OCI-LY7 (cell line): ENCODE data around the gene PCDH10. TPM values are rescaled to one million over a fixed set of nuclear protein-coding genes. Genes with fewer than 3 reads are reported as not detected.

Experiments
- BruUV-seq: library from RNA; stranded (reverse); fragments of 400-500 nt; replicated peaks from 2 replicates; lab custom pipeline; 2021; lab: Mats Ljungman, UMichigan
- CTCF ChIA-PET: fragments of 300-600 bp; sonication (Branson Sonifier 250); formaldehyde crosslinking; loops from one replicate; lab custom pipeline; 2022; ENCODE audit warnings: antibody characterized with exemption; ENCODE audit not compliant: unreplicated experiment; lab: Charles Lee
- POLR2A ChIA-PET: fragments of 300-600 bp; sonication (Branson Sonifier 250); formaldehyde crosslinking; loops from one replicate; lab custom pipeline; 2022; ENCODE audit warnings: antibody characterized with exemption; lab: Charles Lee
- DNase-seq: peaks from one replicate; pipeline ENCODE4 v3.0.0-alpha.2; 2015; ENCODE audit warnings: low spot score
- H2AFZ ChIP-seq: fragments of 200-600 bp; sonication (generic), shearing (Covaris generic); 2 replicates; pipeline ENCODE4 v1.6.1; 2014; ENCODE audit warnings: mild to moderate bottlenecking, antibody characterized with exemption, low read length, moderate library complexity
- H3K27ac ChIP-seq: fragments of 200-600 bp; sonication (generic); 2 replicates; pipeline ENCODE4 v1.5.1; 2014; ENCODE audit warnings: mixed run types, low read depth, mild to moderate bottlenecking, moderate library complexity, low read length, inconsistent platforms; ENCODE audit not compliant: poor library complexity, severe bottlenecking
- H3K36me3 ChIP-seq: fragments of 200-600 bp; sonication (generic); 2 replicates; pipeline ENCODE4 v1.6.1; 2014; ENCODE audit warnings: mild to moderate bottlenecking, antibody characterized with exemption, low read length, moderate library complexity, mixed read lengths; ENCODE audit not compliant: insufficient read depth
- H3K4me1 ChIP-seq: fragments of 200-600 bp; sonication (generic); 2 replicates; pipeline ENCODE4 v1.5.1; 2014; ENCODE audit warnings: mild to moderate bottlenecking, low read length; ENCODE audit not compliant: insufficient read depth, poor library complexity, severe bottlenecking
- H3K4me2 ChIP-seq: fragments of 200-600 bp; sonication (generic); 2 replicates; pipeline ENCODE4 v1.6.1; 2014; ENCODE audit warnings: mild to moderate bottlenecking, low read length
- H3K4me3 ChIP-seq: fragments of 200-600 bp; sonication (generic); 2 replicates; pipeline ENCODE4 v1.5.1; 2014; ENCODE audit warnings: mild to moderate bottlenecking, low read depth, low read length; ENCODE audit not compliant: poor library complexity, severe bottlenecking
- H3K79me2 ChIP-seq: fragments of 200-600 bp; sonication (generic); 2 replicates; pipeline ENCODE4 v1.6.1; 2016; ENCODE audit warnings: low read depth, mild to moderate bottlenecking, low read length, moderate library complexity, mixed read lengths; ENCODE audit not compliant: insufficient read depth
- H3K9me2 ChIP-seq: fragments of 200-600 bp; sonication (generic); 2 replicates; pipeline ENCODE4 v1.6.1; 2016; ENCODE audit warnings: mild to moderate bottlenecking, low read length, mixed read lengths; ENCODE audit not compliant: insufficient read depth
- H3K9me3 ChIP-seq: fragments of 200-600 bp; sonication (generic); 2 replicates; pipeline ENCODE4 v1.6.1; 2014; ENCODE audit warnings: mild to moderate bottlenecking, mixed run types, low read length, mixed read lengths
- H4K20me1 ChIP-seq: fragments of 200-600 bp; sonication (generic); 2 replicates; pipeline ENCODE4 v1.6.1; 2014; ENCODE audit warnings: mild to moderate bottlenecking, antibody characterized with exemption, low read length, moderate library complexity, mixed read lengths; ENCODE audit not compliant: insufficient read depth
- CTCF ChIP-seq: fragments of 200-600 bp; sonication (generic); conservative IDR thresholded peaks from 2 replicates; pipeline ENCODE4 v1.5.1; 2014; ENCODE audit warnings: mild to moderate bottlenecking, antibody characterized with exemption, low read length, moderate library complexity, mixed read lengths
- EZH2phosphoT487 ChIP-seq: fragments of 200-600 bp; sonication (generic); IDR thresholded peaks from 2 replicates; pipeline ENCODE4 v1.6.1; 2018; ENCODE audit warnings: low read depth, borderline replicate concordance, mild to moderate bottlenecking, mixed run types, antibody characterized with exemption, low read length, moderate library complexity, mixed read lengths
- intact Hi-C: fragments of 100-400 bp; cut with micrococcal nuclease; formaldehyde crosslinking; loops from one replicate; pipeline ENCODE4 v1.10.0; 2022; ENCODE audit not compliant: unreplicated experiment
- total RNA-seq, 2 experiments: library from RNA; depleted of rRNA in 1 of 2; stranded (reverse); fragments of >200 nt in 1 of 2; shearing (Covaris generic) in 1 of 2; gene quantifications; 2 replicates each; pipeline ENCODE4 v1.2.3, GENCODE V29; 2014 to 2022

PCDH10 gene
- total RNA-seq, 2 experiments from 2014 or later: not detected

- ChIA-PET POLR2A (interaction anchor here (0.6 kb wide), 1 partner anchor 1420 kb away, joined by 5 read pairs; no protein-coding TSS in a partner anchor), CTCF (no interaction called here)
- H4K20me1 ChIP-seq: no peaks in the 10 kb centered on the region
- no peak for DNase-seq
- H3K4me3 ChIP-seq: no peak overlapping the region
- no peaks in the 10 kb centered on the region for H3K4me1 ChIP-seq
- no peaks in the 10 kb centered on the region for H3K36me3 ChIP-seq
- TF ChIP-seq EZH2phosphoT487 (no peak), CTCF (no peak)
- H2AFZ ChIP-seq: no peak overlapping the region
- H3K4me2 ChIP-seq: no peak overlapping the region
- H3K9me3 ChIP-seq: no peaks in the 10 kb centered on the region
- no peaks in the 10 kb centered on the region for H3K9me2 ChIP-seq
- H3K79me2 ChIP-seq: no peaks in the 10 kb centered on the region
- H3K27ac ChIP-seq: no peak overlapping the region
- intact Hi-C loops: no loop called here
- no TSS peak for BruUV-seq
Measured at GRCh38 chr4:133145758-133146573, 3.1 kb upstream of the PCDH10 start.

- ChIA-PET POLR2A (interaction anchor here (0.6 kb wide), 2 partner anchors 28 to 421 kb away, joined by 3 read pairs; no protein-coding TSS in a partner anchor), CTCF (no interaction called here)
- intact Hi-C loops: no loop called here
- no peaks in the 10 kb centered on the region for H3K4me1 ChIP-seq
- no peaks in the 10 kb centered on the region for H3K9me2 ChIP-seq
- H3K4me2 ChIP-seq: no peak overlapping the region
- BruUV-seq: no TSS peak
- no peak overlapping the region for H2AFZ ChIP-seq
- DNase-seq: no peak
- no peaks in the 10 kb centered on the region for H4K20me1 ChIP-seq
- no peaks in the 10 kb centered on the region for H3K36me3 ChIP-seq
- no peak overlapping the region for H3K4me3 ChIP-seq
- TF ChIP-seq CTCF (peak; percentile 53), EZH2phosphoT487 (no peak)
- no peaks in the 10 kb centered on the region for H3K79me2 ChIP-seq
- H3K9me3 ChIP-seq: no peaks in the 10 kb centered on the region
- H3K27ac ChIP-seq: no peak overlapping the region
Measured at GRCh38 chr4:133146574-133147241, 2.4 kb upstream of the PCDH10 start.
